ENCODE measurements around the gene SEC31A.

DNA sequence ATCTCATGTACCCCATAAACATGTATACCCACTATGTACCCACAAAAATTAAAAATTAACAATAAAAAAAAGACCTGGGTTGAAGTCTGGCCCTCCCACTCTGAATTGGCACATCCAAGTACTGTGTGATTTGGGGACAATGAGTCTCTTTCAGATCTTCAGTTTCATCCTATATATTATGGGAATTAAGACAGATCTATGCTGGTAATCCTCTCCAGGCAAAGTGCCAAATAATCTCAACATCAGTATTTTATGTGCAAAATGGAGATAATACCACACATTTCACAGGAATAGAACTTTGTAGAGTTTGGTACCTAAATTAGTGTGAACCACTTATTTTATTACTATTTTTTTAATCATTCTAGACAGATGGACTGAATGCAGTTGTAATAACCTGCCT, 81.3 kb downstream of the SEC31A start:
- TF ChIP-seq, protein P1, sequence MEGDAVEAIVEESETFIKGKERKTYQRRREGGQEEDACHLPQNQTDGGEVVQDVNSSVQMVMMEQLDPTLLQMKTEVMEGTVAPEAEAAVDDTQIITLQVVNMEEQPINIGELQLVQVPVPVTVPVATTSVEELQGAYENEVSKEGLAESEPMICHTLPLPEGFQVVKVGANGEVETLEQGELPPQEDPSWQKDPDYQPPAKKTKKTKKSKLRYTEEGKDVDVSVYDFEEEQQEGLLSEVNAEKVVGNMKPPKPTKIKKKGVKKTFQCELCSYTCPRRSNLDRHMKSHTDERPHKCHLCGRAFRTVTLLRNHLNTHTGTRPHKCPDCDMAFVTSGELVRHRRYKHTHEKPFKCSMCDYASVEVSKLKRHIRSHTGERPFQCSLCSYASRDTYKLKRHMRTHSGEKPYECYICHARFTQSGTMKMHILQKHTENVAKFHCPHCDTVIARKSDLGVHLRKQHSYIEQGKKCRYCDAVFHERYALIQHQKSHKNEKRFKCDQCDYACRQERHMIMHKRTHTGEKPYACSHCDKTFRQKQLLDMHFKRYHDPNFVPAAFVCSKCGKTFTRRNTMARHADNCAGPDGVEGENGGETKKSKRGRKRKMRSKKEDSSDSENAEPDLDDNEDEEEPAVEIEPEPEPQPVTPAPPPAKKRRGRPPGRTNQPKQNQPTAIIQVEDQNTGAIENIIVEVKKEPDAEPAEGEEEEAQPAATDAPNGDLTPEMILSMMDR (IDR thresholded peaks at IDR 0.05): no peak
- TF ChIP-seq POLR2A (IDR thresholded peaks at IDR 0.05): no peak
- no peak for TF ChIP-seq EP300 (IDR thresholded peaks at IDR 0.05)
